ENCODE measurements around the gene FSCB. TPM values are rescaled to one million over a fixed set of nuclear protein-coding genes. Genes with fewer than 3 reads are reported as not detected.

Gene FSCB
- total RNA-seq, 1 experiment from 2014 or later, result not detected

DNA sequence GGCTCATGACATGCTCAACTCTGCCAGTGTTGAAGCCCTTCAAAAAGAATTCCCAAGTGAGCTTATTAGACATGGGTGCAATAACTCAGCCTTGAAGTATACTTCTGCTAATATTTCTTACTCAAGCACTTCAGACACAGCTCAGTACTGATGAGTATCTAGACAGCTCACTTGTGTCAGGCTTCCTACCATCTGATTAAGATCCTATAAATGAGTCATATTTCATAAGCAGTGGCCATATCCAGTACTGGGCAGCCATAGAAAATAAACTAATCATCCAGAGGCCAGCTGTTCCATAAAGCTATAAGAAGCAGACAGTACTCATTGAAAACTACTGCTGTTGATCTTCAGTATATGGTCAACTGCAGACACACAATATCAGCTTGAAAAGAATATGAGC, 12.9 kb downstream of the FSCB start:
- TF ChIP-seq, protein P1, sequence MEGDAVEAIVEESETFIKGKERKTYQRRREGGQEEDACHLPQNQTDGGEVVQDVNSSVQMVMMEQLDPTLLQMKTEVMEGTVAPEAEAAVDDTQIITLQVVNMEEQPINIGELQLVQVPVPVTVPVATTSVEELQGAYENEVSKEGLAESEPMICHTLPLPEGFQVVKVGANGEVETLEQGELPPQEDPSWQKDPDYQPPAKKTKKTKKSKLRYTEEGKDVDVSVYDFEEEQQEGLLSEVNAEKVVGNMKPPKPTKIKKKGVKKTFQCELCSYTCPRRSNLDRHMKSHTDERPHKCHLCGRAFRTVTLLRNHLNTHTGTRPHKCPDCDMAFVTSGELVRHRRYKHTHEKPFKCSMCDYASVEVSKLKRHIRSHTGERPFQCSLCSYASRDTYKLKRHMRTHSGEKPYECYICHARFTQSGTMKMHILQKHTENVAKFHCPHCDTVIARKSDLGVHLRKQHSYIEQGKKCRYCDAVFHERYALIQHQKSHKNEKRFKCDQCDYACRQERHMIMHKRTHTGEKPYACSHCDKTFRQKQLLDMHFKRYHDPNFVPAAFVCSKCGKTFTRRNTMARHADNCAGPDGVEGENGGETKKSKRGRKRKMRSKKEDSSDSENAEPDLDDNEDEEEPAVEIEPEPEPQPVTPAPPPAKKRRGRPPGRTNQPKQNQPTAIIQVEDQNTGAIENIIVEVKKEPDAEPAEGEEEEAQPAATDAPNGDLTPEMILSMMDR (conservative IDR thresholded peaks at IDR 0.05; ENCODE audit: low read depth, low read length), result no peak
- no peak for TF ChIP-seq EZH2 (IDR thresholded peaks at IDR 0.05; ENCODE audit: borderline replicate concordance, low read depth, low read length, poor library complexity, severe bottlenecking)
- Histone ChIP-seq H3K27me3 (replicated peaks; ENCODE audit: insufficient read depth, low read depth, low read length, poor library complexity) (no peaks in the 10 kb centered on the region), H3K4me3 (ENCODE audit: low read depth, low read length, poor library complexity, severe bottlenecking) (no peak overlapping the region), H3K36me3 (ENCODE audit: insufficient read depth, low read length, poor library complexity, severe bottlenecking) (no peaks in the 10 kb centered on the region), H3K27ac (ENCODE audit: low read depth, low read length, poor library complexity, severe bottlenecking) (no peak overlapping the region), H3K4me1 (ENCODE audit: insufficient read depth, low read length, poor library complexity, severe bottlenecking) (no peaks in the 10 kb centered on the region), H3K9me3 (ENCODE audit: low read depth, low read length, poor library complexity, severe bottlenecking) (no peaks in the 10 kb centered on the region)
- CTCF ChIA-PET, result no interaction called here
- POLR2A ChIA-PET (ENCODE audit: low non-redundant PET), result no interaction called here
- intact Hi-C loops (cut with micrococcal nuclease; ENCODE audit: unreplicated experiment), result no loop called here
- no TSS peak for BruUV-seq (replicated peaks)
- no peak for DNase-seq (ENCODE audit: low spot score)

DNA sequence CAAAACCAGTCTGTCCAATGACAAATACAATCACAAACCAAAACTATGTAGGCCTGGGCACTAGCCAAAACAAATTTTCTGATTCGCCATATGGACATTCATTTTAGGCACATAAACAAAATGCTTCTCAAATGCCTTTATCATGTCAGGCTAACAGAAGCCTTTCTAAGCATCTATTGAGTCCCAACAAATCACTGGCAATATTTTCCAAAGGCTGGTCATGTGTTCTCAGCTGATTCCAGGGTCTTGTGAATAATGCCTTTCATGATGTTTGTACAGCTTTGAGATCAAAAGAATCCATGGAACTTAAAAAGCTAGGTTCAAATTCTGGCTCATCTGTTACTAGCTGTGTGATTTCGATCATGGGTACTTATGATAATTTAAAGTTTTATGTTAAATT, 16.1 kb downstream of the FSCB start:
- H3K27me3 ChIP-seq (replicated peaks; ENCODE audit: insufficient read depth, low read depth, low read length, poor library complexity), result no peaks in the 10 kb centered on the region
- no TSS peak for BruUV-seq (replicated peaks)
- H3K4me3 ChIP-seq (ENCODE audit: low read depth, low read length, poor library complexity, severe bottlenecking), result no peak overlapping the region
- H3K36me3 ChIP-seq (ENCODE audit: insufficient read depth, low read length, poor library complexity, severe bottlenecking), result no peaks in the 10 kb centered on the region
- H3K27ac ChIP-seq (ENCODE audit: low read depth, low read length, poor library complexity, severe bottlenecking), result no peak overlapping the region
- H3K4me1 ChIP-seq (ENCODE audit: insufficient read depth, low read length, poor library complexity, severe bottlenecking), result no peaks in the 10 kb centered on the region
- ChIA-PET CTCF (no interaction called here), POLR2A (ENCODE audit: low non-redundant PET) (no interaction called here)
- H3K9me3 ChIP-seq (ENCODE audit: low read depth, low read length, poor library complexity, severe bottlenecking), result no peaks in the 10 kb centered on the region
- TF ChIP-seq EZH2 (IDR thresholded peaks at IDR 0.05; ENCODE audit: borderline replicate concordance, low read depth, low read length, poor library complexity, severe bottlenecking), result no peak
- TF ChIP-seq, protein P1 (conservative IDR thresholded peaks at IDR 0.05; ENCODE audit: low read depth, low read length), result no peak
- DNase-seq (ENCODE audit: low spot score), result no peak
- intact Hi-C loops (cut with micrococcal nuclease; ENCODE audit: unreplicated experiment), result no loop called here

DNA sequence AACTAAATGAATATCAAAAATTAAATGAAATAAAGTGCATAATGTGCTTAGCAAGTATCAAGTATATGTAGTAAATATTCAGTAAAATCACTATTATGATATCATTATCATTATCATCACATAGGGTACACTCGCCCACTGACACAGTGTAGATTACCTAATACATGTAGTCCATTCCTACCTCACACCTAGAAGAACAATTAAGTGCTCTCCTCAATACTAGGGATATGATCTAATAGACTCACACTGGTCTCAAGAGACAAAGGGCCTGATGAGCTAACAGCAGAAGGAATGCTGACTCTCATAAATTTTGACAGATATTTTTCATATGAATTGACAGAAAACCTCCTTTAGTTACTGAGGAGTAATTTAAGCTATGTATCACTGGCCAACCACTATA, 29.1 kb downstream of the FSCB start:
- H3K27ac ChIP-seq (ENCODE audit: low read depth, low read length, poor library complexity, severe bottlenecking), result no peak overlapping the region
- intact Hi-C loops (cut with micrococcal nuclease; ENCODE audit: unreplicated experiment), result no loop called here
- H3K4me3 ChIP-seq (ENCODE audit: low read depth, low read length, poor library complexity, severe bottlenecking), result no peak overlapping the region
- no peaks in the 10 kb centered on the region for H3K36me3 ChIP-seq (ENCODE audit: insufficient read depth, low read length, poor library complexity, severe bottlenecking)
- TF ChIP-seq EZH2 (IDR thresholded peaks at IDR 0.05; ENCODE audit: borderline replicate concordance, low read depth, low read length, poor library complexity, severe bottlenecking), result no peak
- no peaks in the 10 kb centered on the region for H3K4me1 ChIP-seq (ENCODE audit: insufficient read depth, low read length, poor library complexity, severe bottlenecking)
- no peak for DNase-seq (ENCODE audit: low spot score)
- no TSS peak for BruUV-seq (replicated peaks)
- no peaks in the 10 kb centered on the region for H3K9me3 ChIP-seq (ENCODE audit: low read depth, low read length, poor library complexity, severe bottlenecking)
- ChIA-PET POLR2A (ENCODE audit: low non-redundant PET) (no interaction called here), CTCF (no interaction called here)
- no peaks in the 10 kb centered on the region for H3K27me3 ChIP-seq (replicated peaks; ENCODE audit: insufficient read depth, low read depth, low read length, poor library complexity)

DNA sequence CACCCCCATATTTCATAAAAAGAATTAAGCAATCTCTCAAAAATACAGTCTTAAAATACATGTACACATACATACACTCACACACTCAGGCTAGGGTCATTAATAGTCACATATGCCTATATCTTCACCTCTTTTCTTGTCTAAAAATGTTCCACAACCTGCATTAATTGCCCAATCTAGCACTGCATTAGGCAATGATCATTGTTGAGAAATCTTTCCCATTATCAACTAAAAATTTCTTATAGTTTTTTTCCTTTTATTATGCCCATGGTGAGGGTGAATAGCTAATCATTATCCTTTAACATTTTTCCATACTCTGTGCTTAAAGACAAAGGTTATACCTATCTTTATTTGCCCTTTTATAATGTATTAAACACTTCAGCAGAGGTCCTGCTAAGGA, 38.3 kb downstream of the FSCB start:
- DNase-seq (ENCODE audit: low spot score), result no peak
- Histone ChIP-seq H3K27ac (ENCODE audit: low read depth, low read length, poor library complexity, severe bottlenecking) (no peak overlapping the region), H3K36me3 (ENCODE audit: insufficient read depth, low read length, poor library complexity, severe bottlenecking) (no peaks in the 10 kb centered on the region), H3K4me1 (ENCODE audit: insufficient read depth, low read length, poor library complexity, severe bottlenecking) (peaks cover 2% of the 10 kb centered on the region), H3K4me3 (ENCODE audit: low read depth, low read length, poor library complexity, severe bottlenecking) (no peak overlapping the region), H3K9me3 (ENCODE audit: low read depth, low read length, poor library complexity, severe bottlenecking) (no peaks in the 10 kb centered on the region), H3K27me3 (replicated peaks; ENCODE audit: insufficient read depth, low read depth, low read length, poor library complexity) (no peaks in the 10 kb centered on the region)
- intact Hi-C loops (cut with micrococcal nuclease; ENCODE audit: unreplicated experiment), result no loop called here
- BruUV-seq (replicated peaks), result no TSS peak
- POLR2A ChIA-PET (ENCODE audit: low non-redundant PET), result no interaction called here
- CTCF ChIA-PET, result no interaction called here
- no peak for TF ChIP-seq EZH2 (IDR thresholded peaks at IDR 0.05; ENCODE audit: borderline replicate concordance, low read depth, low read length, poor library complexity, severe bottlenecking)
- TF ChIP-seq, protein P1 (conservative IDR thresholded peaks at IDR 0.05; ENCODE audit: low read depth, low read length), result no peak
